ENCODE measurements around the gene GTSF1L.

The GTSF1L gene

DNA sequence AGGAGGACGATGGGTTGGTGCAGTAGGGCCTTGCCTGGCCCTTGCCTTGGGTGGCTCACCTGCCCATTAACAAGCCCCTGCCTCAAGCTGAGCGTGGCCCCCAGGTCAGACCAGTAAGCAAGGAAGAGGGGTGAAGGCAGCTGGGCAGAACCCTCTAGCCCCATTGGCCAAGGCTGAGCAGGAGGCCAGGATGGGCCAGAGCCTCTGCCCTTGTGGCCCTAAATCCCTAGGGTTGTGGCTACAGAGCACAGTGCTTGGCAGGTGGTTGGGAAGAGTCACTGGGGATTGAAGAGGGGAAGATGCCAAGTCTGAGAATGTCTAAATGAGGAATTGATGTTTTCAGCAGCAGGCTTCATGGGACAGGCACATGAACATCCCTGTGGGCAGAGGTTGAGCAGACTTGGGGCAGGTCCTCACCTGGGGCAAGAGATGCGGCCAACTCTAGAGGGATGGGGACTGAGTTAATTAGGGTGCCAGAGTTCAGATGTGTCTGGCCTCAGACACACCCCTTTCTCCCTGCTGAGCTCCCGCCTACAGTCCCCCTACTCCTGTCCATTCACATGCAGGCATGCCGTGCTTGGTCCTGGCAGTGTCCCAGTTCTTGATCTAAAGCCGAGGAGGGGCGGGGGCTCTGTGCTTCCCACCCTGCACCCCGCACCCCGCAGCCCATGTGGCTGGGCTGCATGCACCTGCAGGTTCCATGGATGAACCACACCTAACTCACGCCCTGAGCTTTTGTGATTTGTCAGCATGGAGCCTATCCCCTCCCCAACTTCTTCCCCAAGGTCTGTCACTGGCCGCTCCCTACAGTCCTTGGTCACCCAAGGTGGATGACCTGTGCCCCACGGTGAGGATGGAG, 9.8 kb downstream of the GTSF1L start:
- DNase-seq (ENCODE audit: low read depth, low spot score) = no peak
- no peak overlapping the region for H3K27ac ChIP-seq (ENCODE audit: low read length)
- H3K9me3 ChIP-seq (ENCODE audit: control insufficient read depth, insufficient read depth, low read length) = no peaks in the 10 kb centered on the region
- WGBS (ENCODE audit: insufficient coverage, insufficient read length) = no CpG with 5 or more reads among the region's 12 CpGs
- peaks cover 7% of the 10 kb centered on the region for H3K4me1 ChIP-seq (ENCODE audit: control insufficient read depth, insufficient read depth, low read length)
- peaks cover 31% of the 10 kb centered on the region for H3K36me3 ChIP-seq (ENCODE audit: control insufficient read depth, insufficient read depth, low read length)
- H3K4me3 ChIP-seq (ENCODE audit: low read length) = no peak overlapping the region
- H3K27me3 ChIP-seq (ENCODE audit: control insufficient read depth, insufficient read depth, low read length) = no peaks in the 10 kb centered on the region

DNA sequence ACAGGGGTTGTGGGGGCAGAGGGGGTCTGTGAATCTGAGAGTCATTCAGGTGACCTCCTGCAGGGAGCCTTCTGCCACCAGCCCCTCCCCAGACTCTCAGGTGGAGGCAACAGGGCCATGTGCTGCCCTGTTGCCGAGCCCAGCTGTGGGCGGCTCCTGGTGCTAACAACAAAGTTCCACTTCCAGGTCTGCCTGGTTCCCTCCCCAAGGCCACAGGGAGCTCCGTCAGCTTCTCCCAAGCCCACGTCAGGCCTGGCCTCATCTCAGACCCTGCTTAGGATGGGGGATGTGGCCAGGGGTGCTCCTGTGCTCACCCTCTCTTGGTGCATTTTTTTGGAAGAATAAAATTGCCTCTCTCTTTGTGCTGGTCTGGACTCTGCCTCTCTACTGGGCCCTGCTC, 10.7 kb downstream of the GTSF1L start:
- WGBS (ENCODE audit: insufficient coverage, insufficient read length) = no CpG with 5 or more reads among the region's 4 CpGs
- H3K9me3 ChIP-seq (ENCODE audit: control insufficient read depth, insufficient read depth, low read length) = no peaks in the 10 kb centered on the region
- DNase-seq (ENCODE audit: low read depth, low spot score) = no peak
- H3K36me3 ChIP-seq (ENCODE audit: control insufficient read depth, insufficient read depth, low read length) = peaks cover 39% of the 10 kb centered on the region
- H3K27ac ChIP-seq (ENCODE audit: low read length) = no peak overlapping the region
- H3K4me3 ChIP-seq (ENCODE audit: low read length) = no peak overlapping the region
- 0 out of 2 replicates have a peak, but pooled peaks cover 2% of the 10 kb centered on the region for H3K4me1 ChIP-seq (ENCODE audit: control insufficient read depth, insufficient read depth, low read length)
- H3K27me3 ChIP-seq (ENCODE audit: control insufficient read depth, insufficient read depth, low read length) = no peaks in the 10 kb centered on the region

DNA sequence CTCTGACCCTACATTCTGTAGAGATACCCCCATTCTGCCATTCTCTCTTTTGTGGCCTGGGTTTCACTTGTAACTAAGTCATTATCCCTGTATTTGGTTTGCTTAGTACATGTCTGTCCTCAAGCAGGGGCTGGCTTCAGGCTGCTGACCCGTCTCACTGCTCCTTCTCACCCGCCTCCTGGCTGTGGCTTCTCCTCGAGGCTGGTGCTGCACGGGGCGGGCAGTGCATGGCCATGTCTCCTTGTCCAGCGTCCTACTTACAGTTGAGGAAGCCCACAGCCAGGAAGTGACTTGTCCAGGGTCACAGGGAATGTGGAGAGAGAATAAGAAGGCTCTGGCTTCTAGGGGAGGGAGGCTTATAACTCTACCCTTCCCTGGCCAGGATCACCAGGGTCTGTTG, 11.3 kb downstream of the GTSF1L start:
- Histone ChIP-seq H3K27me3 (ENCODE audit: control insufficient read depth, insufficient read depth, low read length) (no peaks in the 10 kb centered on the region), H3K9me3 (ENCODE audit: control insufficient read depth, insufficient read depth, low read length) (no peaks in the 10 kb centered on the region), H3K36me3 (ENCODE audit: control insufficient read depth, insufficient read depth, low read length) (peaks cover 41% of the 10 kb centered on the region), H3K4me1 (ENCODE audit: control insufficient read depth, insufficient read depth, low read length) (no peaks in the 10 kb centered on the region), H3K4me3 (ENCODE audit: low read length) (no peak overlapping the region), H3K27ac (ENCODE audit: low read length) (no peak overlapping the region)
- WGBS (ENCODE audit: insufficient coverage, insufficient read length) = no CpG with 5 or more reads among the region's 6 CpGs
- no peak for DNase-seq (ENCODE audit: low read depth, low spot score)

GRCh38 chr20:43715044-43715443, 11.8 kb downstream of the GTSF1L start:
- no peaks in the 10 kb centered on the region for H3K27me3 ChIP-seq (ENCODE audit: control insufficient read depth, insufficient read depth, low read length)
- WGBS (ENCODE audit: insufficient coverage, insufficient read length) = no CpG with 5 or more reads among the region's 9 CpGs
- H3K4me1 ChIP-seq (ENCODE audit: control insufficient read depth, insufficient read depth, low read length) = no peaks in the 10 kb centered on the region
- H3K9me3 ChIP-seq (ENCODE audit: control insufficient read depth, insufficient read depth, low read length) = no peaks in the 10 kb centered on the region
- no peak overlapping the region for H3K4me3 ChIP-seq (ENCODE audit: low read length)
- peaks cover 46% of the 10 kb centered on the region for H3K36me3 ChIP-seq (ENCODE audit: control insufficient read depth, insufficient read depth, low read length)
- no peak overlapping the region for H3K27ac ChIP-seq (ENCODE audit: low read length)
- DNase-seq (ENCODE audit: low read depth, low spot score) = no peak

DNA sequence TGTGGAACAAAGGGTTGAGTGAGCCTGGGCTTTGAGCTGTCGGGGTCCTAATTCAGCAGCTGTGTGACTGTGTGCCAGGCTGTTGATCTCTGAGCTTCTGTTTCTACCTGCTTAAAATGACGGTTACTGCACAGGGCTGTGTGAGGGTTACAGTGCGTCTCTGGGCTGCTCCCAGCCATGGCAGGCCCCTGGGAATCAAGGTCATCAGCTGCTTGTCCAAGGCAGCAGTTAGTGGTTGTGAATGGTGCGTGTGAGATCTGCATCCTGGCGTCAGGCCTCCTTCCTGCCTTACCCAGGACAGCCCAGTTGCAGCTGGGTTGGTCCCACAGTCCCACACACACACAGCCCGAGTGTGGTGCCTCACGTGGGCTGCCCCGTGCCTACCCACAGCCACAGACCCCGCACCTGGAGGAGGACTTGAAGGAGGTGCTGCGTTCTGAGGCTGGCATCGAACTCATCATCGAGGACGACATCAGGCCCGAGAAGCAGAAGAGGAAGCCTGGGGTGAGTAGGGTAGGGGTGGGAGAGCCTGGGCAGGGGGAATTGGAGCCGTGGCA, 15.6 kb downstream of the GTSF1L start:
- DNase-seq (ENCODE audit: low read depth, low spot score) = no peak
- H3K4me1 ChIP-seq (ENCODE audit: control insufficient read depth, insufficient read depth, low read length) = no peaks in the 10 kb centered on the region
- no peak overlapping the region for H3K27ac ChIP-seq (ENCODE audit: low read length)
- H3K27me3 ChIP-seq (ENCODE audit: control insufficient read depth, insufficient read depth, low read length) = no peaks in the 10 kb centered on the region
- H3K9me3 ChIP-seq (ENCODE audit: control insufficient read depth, insufficient read depth, low read length) = no peaks in the 10 kb centered on the region
- H3K36me3 ChIP-seq (ENCODE audit: control insufficient read depth, insufficient read depth, low read length) = peaks cover 61% of the 10 kb centered on the region
- no CpG with 5 or more reads among the region's 15 CpGs for WGBS (ENCODE audit: insufficient coverage, insufficient read length)
- no peak overlapping the region for H3K4me3 ChIP-seq (ENCODE audit: low read length)

GRCh38 chr20:43710370-43711044, 16.3 kb downstream of the GTSF1L start:
- DNase-seq (ENCODE audit: low read depth, low spot score) = no peak
- H3K27ac ChIP-seq (ENCODE audit: low read length) = no peak overlapping the region

DNA sequence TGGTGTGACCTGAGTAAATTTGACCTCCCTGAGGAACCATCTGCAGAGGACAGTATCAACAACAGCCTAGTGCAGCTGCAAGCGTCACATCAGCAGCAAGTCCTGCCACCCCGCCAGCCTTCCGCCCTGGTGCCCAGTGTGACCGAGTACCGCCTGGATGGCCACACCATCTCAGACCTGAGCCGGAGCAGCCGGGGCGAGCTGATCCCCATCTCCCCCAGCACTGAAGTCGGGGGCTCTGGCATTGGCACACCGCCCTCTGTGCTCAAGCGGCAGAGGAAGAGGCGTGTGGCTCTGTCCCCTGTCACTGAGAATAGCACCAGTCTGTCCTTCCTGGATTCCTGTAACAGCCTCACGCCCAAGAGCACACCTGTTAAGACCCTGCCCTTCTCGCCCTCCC, 24.3 kb downstream of the GTSF1L start:
- Histone ChIP-seq H3K27me3 (ENCODE audit: control insufficient read depth, insufficient read depth, low read length) (no peaks in the 10 kb centered on the region), H3K27ac (ENCODE audit: low read length) (no peak overlapping the region), H3K36me3 (ENCODE audit: control insufficient read depth, insufficient read depth, low read length) (peaks cover 46% of the 10 kb centered on the region), H3K4me3 (ENCODE audit: low read length) (no peak overlapping the region), H3K9me3 (ENCODE audit: control insufficient read depth, insufficient read depth, low read length) (no peaks in the 10 kb centered on the region), H3K4me1 (ENCODE audit: control insufficient read depth, insufficient read depth, low read length) (no peaks in the 10 kb centered on the region)
- WGBS (ENCODE audit: insufficient coverage, insufficient read length) = no CpG with 5 or more reads among the region's 14 CpGs
- DNase-seq (ENCODE audit: low read depth, low spot score) = no peak

More at GRCh38 chr20:43710370-43711044, 16.3 kb downstream of the GTSF1L start:
- no peaks in the 10 kb centered on the region for H3K27me3 ChIP-seq (ENCODE audit: control insufficient read depth, insufficient read depth, low read length)
- H3K4me1 ChIP-seq (ENCODE audit: control insufficient read depth, insufficient read depth, low read length) = no peaks in the 10 kb centered on the region
- peaks cover 59% of the 10 kb centered on the region for H3K36me3 ChIP-seq (ENCODE audit: control insufficient read depth, insufficient read depth, low read length)
- no peak overlapping the region for H3K4me3 ChIP-seq (ENCODE audit: low read length)
- WGBS (ENCODE audit: insufficient coverage, insufficient read length) = no CpG with 5 or more reads among the region's 9 CpGs
- H3K9me3 ChIP-seq (ENCODE audit: control insufficient read depth, insufficient read depth, low read length) = no peaks in the 10 kb centered on the region

- Histone ChIP-seq H3K36me3 (ENCODE audit: control insufficient read depth, insufficient read depth, low read length) (peaks cover 42% of the 10 kb centered on the region), H3K9me3 (ENCODE audit: control insufficient read depth, insufficient read depth, low read length) (no peaks in the 10 kb centered on the region), H3K27me3 (ENCODE audit: control insufficient read depth, insufficient read depth, low read length) (no peaks in the 10 kb centered on the region), H3K4me1 (ENCODE audit: control insufficient read depth, insufficient read depth, low read length) (no peaks in the 10 kb centered on the region), H3K4me3 (ENCODE audit: low read length) (no peak overlapping the region), H3K27ac (ENCODE audit: low read length) (no peak overlapping the region)
- no peak for DNase-seq (ENCODE audit: low read depth, low spot score)
- WGBS (ENCODE audit: insufficient coverage, insufficient read length) = no CpG with 5 or more reads among the region's 8 CpGs
Observed at GRCh38 chr20:43700627-43701026, 26.2 kb downstream of the GTSF1L start.

DNA sequence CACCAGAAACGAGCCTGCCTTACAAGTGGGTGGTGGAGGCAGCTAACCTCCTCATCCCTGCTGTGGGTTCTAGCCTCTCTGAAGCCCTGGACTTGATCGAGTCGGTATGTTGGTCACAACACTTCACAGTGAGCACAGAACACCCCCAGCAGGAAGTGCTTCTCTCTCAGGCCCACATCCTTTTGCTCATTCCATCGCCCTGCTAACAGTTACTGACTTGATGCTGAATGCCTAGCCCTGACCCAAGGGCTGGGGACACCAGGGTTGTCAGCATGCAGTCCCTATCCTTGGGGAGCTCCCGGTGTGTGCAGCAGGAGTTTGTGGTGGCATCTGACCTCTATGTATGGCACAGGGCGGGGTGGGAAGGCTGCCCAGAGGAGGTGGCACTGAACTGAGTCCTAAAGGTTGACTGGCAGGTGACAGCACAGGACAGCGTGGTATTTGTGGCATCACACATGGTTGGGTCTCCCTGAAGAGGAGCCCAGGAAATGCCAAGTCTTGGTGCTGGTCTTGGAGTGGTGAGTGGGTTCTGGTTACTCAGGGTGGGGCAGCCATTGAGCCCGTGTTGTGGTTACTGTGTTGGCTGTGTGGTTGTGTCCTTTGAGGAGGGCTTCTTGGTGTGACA, 26.7 kb downstream of the GTSF1L start:
- Histone ChIP-seq H3K36me3 (ENCODE audit: control insufficient read depth, insufficient read depth, low read length) (peaks cover 39% of the 10 kb centered on the region), H3K4me1 (ENCODE audit: control insufficient read depth, insufficient read depth, low read length) (no peaks in the 10 kb centered on the region), H3K27ac (ENCODE audit: low read length) (no peak overlapping the region)

GRCh38 chr20:43695571-43695970, 31.2 kb downstream of the GTSF1L start:
- no peak overlapping the region for H3K4me3 ChIP-seq (ENCODE audit: low read length)
- H3K27ac ChIP-seq (ENCODE audit: low read length) = no peak overlapping the region
- peaks cover 16% of the 10 kb centered on the region for H3K36me3 ChIP-seq (ENCODE audit: control insufficient read depth, insufficient read depth, low read length)
- no peaks in the 10 kb centered on the region for H3K4me1 ChIP-seq (ENCODE audit: control insufficient read depth, insufficient read depth, low read length)
- H3K9me3 ChIP-seq (ENCODE audit: control insufficient read depth, insufficient read depth, low read length) = no peaks in the 10 kb centered on the region
- no peak for DNase-seq (ENCODE audit: low read depth, low spot score)
- no peaks in the 10 kb centered on the region for H3K27me3 ChIP-seq (ENCODE audit: control insufficient read depth, insufficient read depth, low read length)
- no CpG with 5 or more reads among the region's 8 CpGs for WGBS (ENCODE audit: insufficient coverage, insufficient read length)

More for the DNA sequence above, 26.7 kb downstream of the GTSF1L start:
- H3K9me3 ChIP-seq (ENCODE audit: control insufficient read depth, insufficient read depth, low read length) = no peaks in the 10 kb centered on the region
- DNase-seq (ENCODE audit: low read depth, low spot score) = no peak
- no peak overlapping the region for H3K4me3 ChIP-seq (ENCODE audit: low read length)
- no CpG with 5 or more reads among the region's 8 CpGs for WGBS (ENCODE audit: insufficient coverage, insufficient read length)
- no peaks in the 10 kb centered on the region for H3K27me3 ChIP-seq (ENCODE audit: control insufficient read depth, insufficient read depth, low read length)
